Raji (cell line): ENCODE results near the gene YAP1.

Experiments
- POLR2A ChIP-seq: IDR thresholded peaks from 2 replicates; pipeline ENCODE4 v1.6.1; 2011; ENCODE audit warnings: low read depth, low read length, control low read depth; ENCODE audit not compliant: insufficient read depth

Gene YAP1

DNA sequence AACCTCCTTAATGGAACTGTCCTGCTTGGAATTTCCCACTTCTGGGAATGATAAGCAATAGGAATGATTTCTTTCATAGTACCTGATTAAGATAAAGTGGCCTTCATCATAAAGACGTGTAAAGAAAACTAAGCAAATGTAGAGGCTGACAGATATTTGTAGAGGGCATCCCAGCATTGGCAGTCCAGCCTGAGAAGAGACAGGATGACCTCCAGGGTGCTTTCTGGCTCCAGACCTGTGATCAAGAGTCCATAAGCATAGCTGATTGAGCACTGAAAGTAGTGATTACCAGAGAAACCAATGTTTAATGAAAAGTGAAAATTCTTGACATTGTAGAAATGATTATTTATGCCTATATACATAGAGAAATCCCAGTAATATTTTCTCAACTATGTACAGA, 33.6 kb downstream of the YAP1 start:
- TF ChIP-seq POLR2A: no peak

DNA sequence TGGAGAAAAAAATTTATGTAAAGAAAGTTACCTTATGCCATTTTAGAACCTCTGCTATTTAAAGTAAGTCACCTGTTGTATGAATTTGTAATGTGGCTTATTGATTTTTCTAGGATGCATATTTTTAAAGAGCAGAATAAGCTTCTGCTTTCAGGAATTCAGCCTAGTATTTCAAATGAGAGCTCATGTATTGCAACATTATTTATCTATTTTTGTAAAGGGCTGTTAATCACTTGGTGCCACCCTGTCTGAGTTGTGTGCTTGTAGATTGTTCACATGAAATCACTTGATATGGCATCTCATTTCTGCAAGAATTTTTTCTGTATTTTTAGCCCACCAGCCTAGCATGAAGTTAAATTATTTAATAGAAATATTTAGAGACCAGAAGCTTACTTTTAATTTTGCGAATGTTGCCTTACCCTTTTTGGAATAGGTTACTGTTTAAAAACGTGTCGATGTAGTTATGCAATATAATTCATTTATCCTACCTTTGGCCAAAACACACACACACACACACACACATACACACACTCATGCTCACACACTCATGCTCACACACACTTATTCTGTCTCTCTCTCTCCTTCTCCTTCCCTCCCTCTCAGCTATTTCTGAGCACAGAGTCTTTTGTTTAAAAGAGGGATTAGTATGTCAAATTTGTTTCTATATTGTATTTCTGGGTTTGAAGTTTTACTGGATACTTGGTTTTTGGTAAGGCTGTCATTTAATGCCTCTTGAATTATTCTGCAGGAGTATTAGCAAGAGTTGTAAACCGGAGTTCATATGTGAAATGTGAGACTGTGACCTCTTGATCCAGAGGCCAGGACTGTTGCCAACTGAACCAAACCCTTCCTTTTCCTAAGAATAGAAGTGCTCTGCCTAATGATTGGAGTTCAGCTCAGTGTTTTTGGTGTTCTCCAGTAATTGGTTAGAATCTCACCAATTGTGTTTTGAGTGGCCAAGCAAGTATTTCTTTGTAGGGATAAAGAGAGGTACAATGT, 34.4 kb downstream of the YAP1 start:
- no peak for TF ChIP-seq POLR2A

DNA sequence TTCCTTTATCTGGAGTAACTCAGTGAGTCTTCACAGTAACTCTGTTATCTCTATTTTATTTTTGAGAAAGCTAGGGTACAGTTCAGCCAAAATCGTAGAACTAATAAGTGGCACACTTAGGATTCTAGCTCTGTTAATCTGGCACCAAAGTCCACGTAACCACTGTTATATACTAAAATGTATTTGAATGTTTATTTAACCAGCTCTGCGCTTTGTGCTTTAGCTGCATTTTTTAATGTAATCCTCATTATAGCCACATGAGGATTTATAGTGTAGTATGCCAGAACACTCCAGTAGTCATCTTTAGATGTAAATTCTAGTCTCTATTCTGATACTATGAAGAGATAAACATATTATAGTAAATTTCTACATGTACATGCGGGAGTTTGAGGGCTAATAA, 36.8 kb downstream of the YAP1 start:
- TF ChIP-seq POLR2A: no peak

DNA sequence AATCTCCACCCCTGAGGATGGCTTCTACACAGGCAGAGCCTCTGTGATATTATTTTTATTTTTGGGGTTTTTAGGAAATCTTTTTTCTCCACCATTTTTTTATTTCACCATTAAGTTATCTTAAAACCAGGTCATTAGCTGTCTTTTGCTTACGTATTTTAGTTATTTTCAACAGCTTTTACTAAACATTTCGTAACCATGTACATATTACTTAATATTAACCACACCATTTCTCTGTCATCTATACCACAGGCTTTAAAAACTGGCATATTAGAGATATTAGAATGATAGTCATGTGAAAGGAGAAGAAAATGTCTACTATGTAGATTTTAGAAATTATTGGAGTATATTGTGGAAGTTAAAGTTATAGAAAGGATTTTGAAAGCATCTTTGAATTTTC, 37.4 kb downstream of the YAP1 start:
- TF ChIP-seq POLR2A: no peak

DNA sequence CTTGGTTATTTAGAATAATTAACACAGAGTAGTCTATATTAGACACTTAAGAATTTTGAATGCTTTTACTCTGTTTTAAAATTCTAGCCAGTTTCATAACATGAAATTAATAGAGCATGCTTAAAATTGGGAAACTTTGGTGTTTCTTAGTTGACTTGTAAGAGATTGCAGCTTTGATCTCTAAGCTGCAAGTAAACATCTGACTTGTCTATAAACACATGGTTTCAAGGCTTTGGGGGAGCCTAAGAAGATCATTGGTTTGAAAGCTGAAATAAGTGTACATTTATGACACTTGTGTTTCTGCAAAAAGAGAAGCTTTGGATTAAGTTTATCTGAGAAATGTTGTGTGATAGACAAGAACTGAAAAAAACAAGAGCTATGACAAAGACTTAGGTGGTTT, 37.8 kb downstream of the YAP1 start:
- TF ChIP-seq POLR2A: no peak

DNA sequence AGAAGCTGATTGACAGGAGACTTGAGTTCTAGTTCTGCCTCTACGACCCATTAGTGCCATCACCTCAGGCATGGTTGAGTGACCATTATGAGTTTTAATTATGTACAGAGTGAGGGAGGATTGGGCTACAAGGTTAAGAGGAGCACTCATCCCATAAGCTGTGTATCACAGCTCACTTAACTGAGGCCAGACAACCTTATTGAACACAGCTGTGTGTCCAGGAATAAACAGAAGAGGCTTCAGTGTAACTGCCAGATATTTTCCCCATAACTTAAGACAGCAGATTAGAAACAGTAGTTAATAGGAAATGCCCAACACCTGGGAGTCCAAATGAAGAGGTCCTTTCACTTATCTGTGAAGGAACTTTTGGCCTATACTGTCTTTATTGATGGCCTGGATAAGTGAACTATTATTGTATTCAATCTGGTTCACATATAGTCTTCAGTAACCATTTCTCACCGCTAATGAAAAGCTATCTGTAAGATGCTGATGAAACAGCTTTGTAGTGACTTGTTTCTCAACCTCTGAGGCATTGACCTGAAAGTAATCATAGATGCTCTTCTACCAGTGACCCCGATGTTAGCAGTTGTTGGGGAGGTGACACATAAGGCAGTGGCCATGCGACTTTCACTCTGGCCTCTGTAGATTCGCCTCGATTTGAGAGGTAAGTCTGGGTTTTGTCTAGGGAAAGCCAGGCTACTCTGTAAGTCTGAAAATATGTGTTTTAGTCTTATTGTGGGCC, 41.7 kb downstream of the YAP1 start:
- TF ChIP-seq POLR2A: no peak

DNA sequence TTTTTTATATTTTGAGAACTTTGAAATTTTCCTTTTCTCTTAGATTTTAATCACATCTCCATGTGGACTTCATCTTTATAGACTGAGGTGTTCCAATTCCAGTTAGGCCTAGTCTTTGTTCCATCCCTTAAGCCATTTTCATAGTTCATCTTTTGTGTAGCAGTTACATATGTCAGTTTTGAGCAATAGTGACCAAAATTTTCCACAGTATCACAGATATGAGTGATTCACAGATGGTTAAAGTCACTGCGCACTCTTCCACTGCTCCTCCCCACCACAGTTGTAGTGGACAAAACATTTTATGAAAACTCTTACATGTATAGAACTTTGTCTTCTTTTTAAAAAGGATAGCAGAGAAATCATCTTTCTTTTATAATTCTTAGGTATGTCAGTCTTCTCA, 42.8 kb downstream of the YAP1 start:
- TF ChIP-seq POLR2A: no peak

DNA sequence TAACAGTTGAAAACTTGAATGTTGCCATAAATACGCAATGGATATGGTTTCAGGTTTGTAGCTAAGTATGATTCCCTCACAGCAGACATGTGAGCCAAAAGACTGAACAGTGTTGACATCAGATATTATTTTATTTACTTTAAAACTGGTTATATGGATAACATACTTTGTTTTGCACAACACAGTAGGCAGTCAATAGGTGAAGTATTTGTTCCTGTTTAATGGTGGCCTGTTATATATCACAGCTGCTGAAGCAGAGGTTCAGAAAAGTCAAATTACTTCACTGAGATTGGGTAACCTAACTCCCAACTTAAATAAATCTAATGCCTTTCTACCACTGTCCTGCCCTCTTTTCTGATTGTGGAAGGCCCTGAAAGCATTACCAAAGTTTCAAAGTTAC, 44.6 kb downstream of the YAP1 start:
- TF ChIP-seq POLR2A: no peak

DNA sequence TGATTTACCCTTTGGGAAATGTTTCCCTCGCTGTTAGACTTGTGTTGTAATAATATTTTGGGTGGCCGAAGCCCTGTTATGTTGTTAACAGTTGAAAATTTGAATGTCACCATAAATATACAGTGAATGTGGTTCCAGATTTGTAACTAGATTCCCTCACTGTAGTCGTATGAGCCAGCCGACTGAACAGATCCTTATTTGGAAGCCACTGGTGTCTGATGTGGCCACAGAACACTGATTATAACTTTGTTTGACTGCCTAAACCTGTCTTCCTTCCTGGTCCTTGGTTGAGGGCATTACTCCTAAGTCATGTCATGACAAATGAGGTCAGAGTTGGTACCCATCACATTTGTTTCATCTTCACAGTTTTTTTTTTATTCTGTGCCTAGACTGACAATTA, 45.4 kb downstream of the YAP1 start:
- TF ChIP-seq POLR2A: no peak

DNA sequence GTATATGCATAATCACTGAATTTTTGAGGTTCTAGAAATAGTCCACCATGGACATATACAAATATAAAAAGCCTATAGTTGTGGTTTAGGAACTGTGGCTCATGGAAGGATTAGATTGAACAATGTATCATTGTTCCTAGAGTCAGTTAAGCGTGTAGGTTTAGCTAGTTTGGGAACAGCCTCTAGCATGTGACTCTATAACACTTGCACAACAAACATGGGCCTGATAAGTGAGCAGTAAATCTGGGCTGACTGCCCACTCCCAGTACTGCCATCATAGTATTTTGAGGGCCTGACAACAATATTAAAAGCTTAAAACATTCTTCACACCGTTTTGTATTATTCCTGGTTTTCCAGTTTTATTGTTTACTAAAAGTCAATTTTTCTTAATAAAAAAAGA, 47.0 kb downstream of the YAP1 start:
- TF ChIP-seq POLR2A: no peak

DNA sequence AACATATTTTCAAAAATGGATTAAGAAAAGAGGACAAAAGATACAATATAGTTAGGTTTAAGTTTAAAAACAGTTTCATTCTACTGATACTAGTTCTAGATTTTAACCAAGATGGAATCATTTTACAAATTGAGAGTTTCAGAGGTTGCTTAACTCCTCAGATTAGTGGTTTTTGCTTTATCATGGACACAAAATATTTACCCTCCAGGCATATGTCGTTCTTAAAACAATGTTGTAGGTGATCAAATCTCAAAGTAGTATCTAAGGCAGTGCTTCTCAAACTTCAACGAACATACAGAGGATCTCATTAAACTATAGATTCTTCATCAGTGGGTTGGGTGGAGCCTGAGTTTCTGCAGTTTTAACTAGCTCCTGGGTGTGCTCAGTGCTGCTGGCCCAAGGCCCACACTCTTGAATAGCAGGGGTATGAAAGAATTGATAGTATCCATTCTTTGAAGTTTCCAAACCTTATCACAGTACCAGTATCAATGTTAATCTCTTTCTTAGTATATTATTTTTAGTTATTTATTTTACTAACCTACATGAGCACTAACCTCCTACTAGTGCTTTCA, 48.0 kb downstream of the YAP1 start:
- TF ChIP-seq POLR2A: no peak

DNA sequence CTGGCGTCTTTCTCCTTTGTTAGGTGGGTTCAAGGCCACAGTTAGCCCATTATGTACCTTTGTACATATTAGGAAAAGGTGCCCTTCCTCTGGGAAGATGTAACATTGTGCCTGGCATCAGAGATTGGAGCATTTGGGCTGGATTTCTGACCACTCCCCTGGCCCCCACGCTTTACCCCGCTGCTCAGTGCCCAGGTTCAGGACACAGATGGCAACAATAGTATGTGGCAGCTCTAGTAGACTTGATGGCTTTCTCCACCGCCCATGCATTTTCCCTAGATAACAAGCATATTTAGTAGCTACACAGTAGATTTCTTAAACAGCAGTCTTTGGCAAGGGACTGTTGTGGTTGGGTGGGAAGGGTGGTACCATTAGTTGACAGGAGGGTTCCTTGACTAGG, 53.1 kb downstream of the YAP1 start:
- no peak for TF ChIP-seq POLR2A

DNA sequence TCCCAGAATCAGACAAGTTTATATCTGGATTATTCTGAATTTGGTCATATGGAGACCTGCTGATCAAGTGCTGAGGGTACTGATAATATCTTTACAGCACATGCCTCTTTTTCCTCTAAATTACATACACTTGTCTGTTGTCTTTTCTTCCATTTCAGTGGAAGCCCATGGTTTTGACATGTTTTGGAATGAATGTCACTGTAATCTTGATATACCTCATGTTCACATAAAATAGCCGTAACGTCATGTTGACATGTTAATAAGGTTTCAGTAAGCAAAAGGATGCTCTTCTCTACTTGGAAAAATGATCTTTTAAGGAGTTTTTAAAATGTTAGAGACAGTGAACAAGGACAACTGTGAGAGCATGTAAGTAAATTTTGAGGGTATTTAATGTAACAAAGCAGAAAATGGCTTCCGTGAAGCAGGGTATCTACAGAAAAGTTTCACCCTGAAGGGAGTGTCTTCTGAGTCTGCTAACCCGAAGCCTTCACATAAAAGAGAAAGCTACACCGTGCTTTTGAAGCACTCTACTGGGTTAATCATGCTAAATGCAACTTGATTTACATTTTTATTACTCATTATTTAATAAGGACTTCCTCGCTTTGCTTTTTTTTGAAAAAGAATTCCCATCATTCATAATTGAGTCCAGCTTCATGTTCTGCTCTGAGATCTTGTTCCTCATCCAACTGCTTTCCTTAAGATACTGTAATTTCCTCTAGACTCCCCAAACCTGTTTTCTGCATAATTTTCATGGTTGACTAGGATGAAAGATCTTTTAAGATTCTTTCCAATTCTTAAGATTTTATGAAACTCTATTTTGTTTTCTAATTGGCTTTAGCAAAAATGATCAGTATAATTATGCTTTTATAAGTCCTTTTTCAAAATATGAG, 56.2 kb downstream of the YAP1 start:
- no peak for TF ChIP-seq POLR2A

DNA sequence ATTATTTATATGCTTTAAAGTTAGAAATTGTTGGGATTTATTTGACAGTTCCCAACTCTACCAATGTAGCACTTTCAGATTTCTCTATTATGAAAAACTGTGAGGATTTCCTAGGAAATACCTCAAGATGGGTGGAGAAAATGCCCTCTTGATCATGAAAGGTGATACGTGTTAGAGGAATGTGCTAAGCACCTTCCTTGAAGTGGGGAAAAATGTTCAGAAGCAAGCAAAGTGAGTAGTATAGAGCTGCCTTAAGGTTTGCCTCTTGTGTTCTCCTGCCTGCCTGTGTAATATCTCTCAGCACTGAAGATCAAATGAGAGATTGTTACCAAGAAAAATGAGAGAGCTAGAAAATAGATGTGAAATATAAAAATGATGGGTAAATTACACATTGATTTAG, 58.2 kb downstream of the YAP1 start:
- TF ChIP-seq POLR2A: no peak

DNA sequence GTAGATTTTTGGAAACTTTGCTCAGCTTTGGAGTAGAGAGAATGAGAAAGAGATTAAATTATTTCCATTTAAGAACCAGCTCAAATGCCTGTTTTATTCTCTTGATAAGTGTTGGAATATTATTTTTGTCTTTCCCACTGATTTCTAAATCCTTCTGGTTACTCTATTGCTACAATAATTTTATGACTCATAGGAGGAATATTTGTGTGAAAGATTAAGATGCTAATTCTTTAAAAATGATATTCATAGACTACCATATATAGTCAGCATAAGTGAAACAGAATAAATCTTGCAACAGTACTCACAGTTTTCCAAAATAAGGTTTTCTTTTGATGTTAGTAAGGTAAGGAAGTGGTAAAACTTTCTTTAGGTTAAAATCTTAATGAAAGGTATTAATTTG, 60.9 kb downstream of the YAP1 start:
- no peak for TF ChIP-seq POLR2A
